SK-N-SH treated with all-trans-retinoic acid at 6 μM for 48 hours (cell line): ENCODE data around the gene TRIM13.

Experiments
- ATAC-seq: fragments of 200-7000 bp; cut with Tn5 transposase; 3 replicates; pipeline ENCODE4 v1.9.1; 2020; ENCODE audit warnings: mild to moderate bottlenecking, moderate library complexity
- ARNTL ChIP-seq: fragments of 450-650 bp; formaldehyde crosslinking; IDR thresholded peaks from 2 replicates; pipeline ENCODE4 v1.5.0; 2020; ENCODE audit warnings: low read depth, mild to moderate bottlenecking, moderate library complexity, borderline replicate concordance
- BACH2 ChIP-seq: fragments of 250-450 bp; sonication (Bioruptor Pico); IDR thresholded peaks from 2 replicates; pipeline ENCODE4 v1.9.0; 2021; ENCODE audit warnings: mild to moderate bottlenecking, borderline replicate concordance
- CSDC2 ChIP-seq: fragments of 250-450 bp; sonication (Bioruptor Pico); IDR thresholded peaks from 2 replicates; pipeline ENCODE4 v1.5.0; 2020; ENCODE audit warnings: mild to moderate bottlenecking, moderate library complexity
- ESRRG ChIP-seq: fragments of 250-450 bp; sonication (Bioruptor Pico); IDR thresholded peaks from 2 replicates; pipeline ENCODE4 v1.6.1; 2021; ENCODE audit warnings: mild to moderate bottlenecking
- ISL1 ChIP-seq: fragments of 250-450 bp; sonication (Bioruptor Pico); IDR thresholded peaks from 2 replicates; pipeline ENCODE4 v2.1.2; 2022; ENCODE audit warnings: mild to moderate bottlenecking, moderate library complexity
- OSR1 ChIP-seq: fragments of 250-450 bp; sonication (Bioruptor Pico); IDR thresholded peaks from 2 replicates; pipeline ENCODE4 v1.8.0; 2022; ENCODE audit warnings: moderate library complexity, mild to moderate bottlenecking, inconsistent platforms
- PPARA ChIP-seq: fragments of 250-450 bp; sonication (Bioruptor Pico); IDR thresholded peaks from 2 replicates; pipeline ENCODE4 v1.5.0; 2020; ENCODE audit warnings: mild to moderate bottlenecking, borderline replicate concordance
- RARB ChIP-seq: fragments of 250-450 bp; sonication (Bioruptor Pico); IDR thresholded peaks from 2 replicates; pipeline ENCODE4 v1.8.0; 2021; ENCODE audit warnings: mild to moderate bottlenecking, moderate library complexity
- SNAI2 ChIP-seq: fragments of 250-450 bp; sonication (Bioruptor Pico); IDR thresholded peaks from 2 replicates; pipeline ENCODE4 v1.5.0; 2020; ENCODE audit warnings: mild to moderate bottlenecking, moderate library complexity
- TOX ChIP-seq: fragments of 250-450 bp; sonication (Bioruptor Pico); IDR thresholded peaks from 2 replicates; pipeline ENCODE4 v1.8.0; 2021; ENCODE audit warnings: mild to moderate bottlenecking, moderate library complexity, borderline replicate concordance
- ZC3H10 ChIP-seq: fragments of 250-450 bp; sonication (Bioruptor Pico); IDR thresholded peaks from 2 replicates; pipeline ENCODE4 v1.5.1; 2021; ENCODE audit warnings: mild to moderate bottlenecking, moderate library complexity
- ZFP3 ChIP-seq: fragments of 250-450 bp; sonication (Bioruptor Pico); IDR thresholded peaks from 2 replicates; pipeline ENCODE4 v1.5.0; 2020; ENCODE audit warnings: mild to moderate bottlenecking, moderate library complexity
- ZFP30 ChIP-seq: fragments of 450-650 bp; formaldehyde crosslinking; IDR thresholded peaks from 2 replicates; pipeline ENCODE4 v1.5.0; 2022; ENCODE audit warnings: mild to moderate bottlenecking, moderate library complexity
- ZNF565 ChIP-seq: fragments of 450-650 bp; formaldehyde crosslinking; conservative IDR thresholded peaks from 2 replicates; pipeline ENCODE4 v1.5.0; 2020; ENCODE audit warnings: low read depth, mild to moderate bottlenecking, moderate library complexity
- ZNF70 ChIP-seq: fragments of 450-650 bp; formaldehyde crosslinking; IDR thresholded peaks from 2 replicates; pipeline ENCODE4 v1.5.0; 2020; ENCODE audit warnings: mild to moderate bottlenecking, moderate library complexity
- ZNF8 ChIP-seq: fragments of 450-650 bp; formaldehyde crosslinking; IDR thresholded peaks from 2 replicates; pipeline ENCODE4 v1.5.0; 2020; ENCODE audit warnings: mild to moderate bottlenecking, moderate library complexity
- TF ChIP-seq, protein P1 (sequence below): fragments of 250-450 bp; sonication (Bioruptor Pico); IDR thresholded peaks from 2 replicates; pipeline ENCODE4 v1.5.1; 2020; ENCODE audit warnings: low read depth, mild to moderate bottlenecking, moderate library complexity
- TF ChIP-seq, protein P2 (sequence below): fragments of 250-450 bp; sonication (Bioruptor Pico); IDR thresholded peaks from 2 replicates; pipeline ENCODE4 v1.5.0; 2020; ENCODE audit warnings: mild to moderate bottlenecking, moderate library complexity
- TF ChIP-seq, protein P3 (sequence below): fragments of 250-450 bp; sonication (Bioruptor Pico); IDR thresholded peaks from 2 replicates; pipeline ENCODE4 v1.5.1; 2021; ENCODE audit warnings: mild to moderate bottlenecking, moderate library complexity
- TF ChIP-seq, protein P4 (sequence below): fragments of 250-450 bp; sonication (Bioruptor Pico); IDR thresholded peaks from 2 replicates; pipeline ENCODE4 v1.8.0; 2021; ENCODE audit warnings: low read depth, mild to moderate bottlenecking, moderate library complexity, borderline replicate concordance

TRIM13 gene

DNA sequence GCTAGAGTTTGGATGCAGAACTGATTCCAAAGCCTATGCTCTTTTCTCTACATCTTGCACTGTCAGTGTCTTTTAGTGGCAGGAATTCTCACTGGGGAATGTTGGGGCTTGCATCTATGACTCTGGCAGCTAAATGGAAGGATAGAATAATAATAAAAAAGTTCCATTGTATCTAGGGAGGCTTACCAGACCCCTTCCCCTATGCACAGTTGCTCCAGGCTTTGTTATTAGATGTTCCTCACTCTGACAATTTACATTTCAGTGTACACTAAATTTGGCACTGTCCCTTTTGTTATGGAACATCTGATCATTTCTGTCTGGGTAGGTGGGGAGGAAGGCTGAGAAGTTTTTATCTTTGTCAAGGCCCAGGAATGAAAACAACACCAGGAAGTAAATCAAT lies 3.7 kb upstream of the TRIM13 start:
- TF ChIP-seq BACH2 (no peak), ARNTL (CRISPR knock-in tag) (no peak)
- TF ChIP-seq, protein P1, sequence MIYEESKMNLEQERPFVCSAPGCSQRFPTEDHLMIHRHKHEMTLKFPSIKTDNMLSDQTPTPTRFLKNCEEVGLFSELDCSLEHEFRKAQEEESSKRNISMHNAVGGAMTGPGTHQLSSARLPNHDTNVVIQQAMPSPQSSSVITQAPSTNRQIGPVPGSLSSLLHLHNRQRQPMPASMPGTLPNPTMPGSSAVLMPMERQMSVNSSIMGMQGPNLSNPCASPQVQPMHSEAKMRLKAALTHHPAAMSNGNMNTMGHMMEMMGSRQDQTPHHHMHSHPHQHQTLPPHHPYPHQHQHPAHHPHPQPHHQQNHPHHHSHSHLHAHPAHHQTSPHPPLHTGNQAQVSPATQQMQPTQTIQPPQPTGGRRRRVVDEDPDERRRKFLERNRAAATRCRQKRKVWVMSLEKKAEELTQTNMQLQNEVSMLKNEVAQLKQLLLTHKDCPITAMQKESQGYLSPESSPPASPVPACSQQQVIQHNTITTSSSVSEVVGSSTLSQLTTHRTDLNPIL (CRISPR knock-in tag), result no peak
- TF ChIP-seq, protein P2, sequence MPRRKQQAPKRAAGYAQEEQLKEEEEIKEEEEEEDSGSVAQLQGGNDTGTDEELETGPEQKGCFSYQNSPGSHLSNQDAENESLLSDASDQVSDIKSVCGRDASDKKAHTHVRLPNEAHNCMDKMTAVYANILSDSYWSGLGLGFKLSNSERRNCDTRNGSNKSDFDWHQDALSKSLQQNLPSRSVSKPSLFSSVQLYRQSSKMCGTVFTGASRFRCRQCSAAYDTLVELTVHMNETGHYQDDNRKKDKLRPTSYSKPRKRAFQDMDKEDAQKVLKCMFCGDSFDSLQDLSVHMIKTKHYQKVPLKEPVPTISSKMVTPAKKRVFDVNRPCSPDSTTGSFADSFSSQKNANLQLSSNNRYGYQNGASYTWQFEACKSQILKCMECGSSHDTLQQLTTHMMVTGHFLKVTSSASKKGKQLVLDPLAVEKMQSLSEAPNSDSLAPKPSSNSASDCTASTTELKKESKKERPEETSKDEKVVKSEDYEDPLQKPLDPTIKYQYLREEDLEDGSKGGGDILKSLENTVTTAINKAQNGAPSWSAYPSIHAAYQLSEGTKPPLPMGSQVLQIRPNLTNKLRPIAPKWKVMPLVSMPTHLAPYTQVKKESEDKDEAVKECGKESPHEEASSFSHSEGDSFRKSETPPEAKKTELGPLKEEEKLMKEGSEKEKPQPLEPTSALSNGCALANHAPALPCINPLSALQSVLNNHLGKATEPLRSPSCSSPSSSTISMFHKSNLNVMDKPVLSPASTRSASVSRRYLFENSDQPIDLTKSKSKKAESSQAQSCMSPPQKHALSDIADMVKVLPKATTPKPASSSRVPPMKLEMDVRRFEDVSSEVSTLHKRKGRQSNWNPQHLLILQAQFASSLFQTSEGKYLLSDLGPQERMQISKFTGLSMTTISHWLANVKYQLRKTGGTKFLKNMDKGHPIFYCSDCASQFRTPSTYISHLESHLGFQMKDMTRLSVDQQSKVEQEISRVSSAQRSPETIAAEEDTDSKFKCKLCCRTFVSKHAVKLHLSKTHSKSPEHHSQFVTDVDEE, result no peak
- TF ChIP-seq, all 23 proteins: peak for 0
- ATAC-seq, result no peak

DNA sequence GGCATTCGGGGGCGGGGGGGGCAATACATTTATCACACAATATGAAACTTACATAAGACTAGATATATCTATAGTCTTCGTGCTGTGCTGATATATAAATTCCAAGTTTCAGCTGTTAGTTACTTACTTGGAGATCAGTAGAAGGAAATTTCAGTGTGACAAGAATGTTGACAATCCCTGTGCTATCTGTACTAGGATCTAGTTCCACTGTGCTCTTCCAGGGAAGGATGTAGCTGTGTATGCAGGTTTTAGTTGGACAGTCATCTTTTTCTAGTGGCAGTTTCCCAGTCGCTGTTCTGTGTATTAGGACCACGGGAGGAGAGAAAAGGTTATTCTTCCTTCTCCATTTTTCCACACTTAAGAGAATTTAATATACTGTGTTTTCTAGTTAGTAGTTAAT lies 3.2 kb upstream of the TRIM13 start:
- no peak for TF ChIP-seq ZFP3 (CRISPR knock-in tag)
- no peak for TF ChIP-seq ARNTL (CRISPR knock-in tag)
- TF ChIP-seq ZFP30 (CRISPR knock-in tag), result no peak
- no peak for TF ChIP-seq ISL1 (CRISPR knock-in tag)
- TF ChIP-seq RARB (CRISPR knock-in tag), result no peak
- TF ChIP-seq ZC3H10 (CRISPR knock-in tag), result no peak
- TF ChIP-seq, protein P2, result no peak
- TF ChIP-seq, protein P3, sequence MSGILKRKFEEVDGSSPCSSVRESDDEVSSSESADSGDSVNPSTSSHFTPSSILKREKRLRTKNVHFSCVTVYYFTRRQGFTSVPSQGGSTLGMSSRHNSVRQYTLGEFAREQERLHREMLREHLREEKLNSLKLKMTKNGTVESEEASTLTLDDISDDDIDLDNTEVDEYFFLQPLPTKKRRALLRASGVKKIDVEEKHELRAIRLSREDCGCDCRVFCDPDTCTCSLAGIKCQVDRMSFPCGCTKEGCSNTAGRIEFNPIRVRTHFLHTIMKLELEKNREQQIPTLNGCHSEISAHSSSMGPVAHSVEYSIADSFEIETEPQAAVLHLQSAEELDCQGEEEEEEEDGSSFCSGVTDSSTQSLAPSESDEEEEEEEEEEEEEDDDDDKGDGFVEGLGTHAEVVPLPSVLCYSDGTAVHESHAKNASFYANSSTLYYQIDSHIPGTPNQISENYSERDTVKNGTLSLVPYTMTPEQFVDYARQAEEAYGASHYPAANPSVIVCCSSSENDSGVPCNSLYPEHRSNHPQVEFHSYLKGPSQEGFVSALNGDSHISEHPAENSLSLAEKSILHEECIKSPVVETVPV (CRISPR knock-in tag), result no peak
- TF ChIP-seq, protein P4, sequence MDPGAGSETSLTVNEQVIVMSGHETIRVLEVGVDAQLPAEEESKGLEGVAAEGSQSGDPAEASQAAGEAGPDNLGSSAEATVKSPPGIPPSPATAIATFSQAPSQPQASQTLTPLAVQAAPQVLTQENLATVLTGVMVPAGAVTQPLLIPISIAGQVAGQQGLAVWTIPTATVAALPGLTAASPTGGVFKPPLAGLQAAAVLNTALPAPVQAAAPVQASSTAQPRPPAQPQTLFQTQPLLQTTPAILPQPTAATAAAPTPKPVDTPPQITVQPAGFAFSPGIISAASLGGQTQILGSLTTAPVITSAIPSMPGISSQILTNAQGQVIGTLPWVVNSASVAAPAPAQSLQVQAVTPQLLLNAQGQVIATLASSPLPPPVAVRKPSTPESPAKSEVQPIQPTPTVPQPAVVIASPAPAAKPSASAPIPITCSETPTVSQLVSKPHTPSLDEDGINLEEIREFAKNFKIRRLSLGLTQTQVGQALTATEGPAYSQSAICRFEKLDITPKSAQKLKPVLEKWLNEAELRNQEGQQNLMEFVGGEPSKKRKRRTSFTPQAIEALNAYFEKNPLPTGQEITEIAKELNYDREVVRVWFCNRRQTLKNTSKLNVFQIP (CRISPR knock-in tag), result no peak
- no peak for TF ChIP-seq CSDC2
- TF ChIP-seq SNAI2 (CRISPR knock-in tag), result no peak
- no peak for TF ChIP-seq ZNF70
- TF ChIP-seq ZNF8, result no peak
- no peak for TF ChIP-seq BACH2
- TF ChIP-seq, all 23 proteins: peak for 0
- no peak for ATAC-seq

DNA sequence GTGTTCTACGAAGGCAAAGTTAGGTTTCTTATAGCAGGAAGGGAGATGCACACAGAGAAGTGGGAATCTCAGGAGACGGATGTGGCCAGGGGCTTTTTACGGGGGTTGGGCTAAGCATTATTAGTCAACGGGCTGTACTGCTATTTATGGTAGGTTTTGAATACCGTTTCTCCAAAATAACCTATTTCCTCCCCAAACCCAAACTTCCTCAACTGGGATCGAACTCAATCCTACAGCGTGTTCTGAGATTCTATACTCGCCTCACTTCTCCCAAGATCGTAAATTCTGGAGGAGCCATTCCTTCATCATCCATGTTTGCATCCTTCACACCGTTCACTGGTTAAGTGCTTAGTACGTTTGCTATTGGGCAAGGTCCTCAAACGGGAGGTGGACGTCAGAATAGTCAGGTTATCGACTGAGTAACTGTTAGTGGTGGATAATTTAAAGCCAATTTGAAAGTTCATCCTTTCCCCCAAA lies 1.2 kb upstream of the TRIM13 start:
- ATAC-seq, result no peak
- TF ChIP-seq OSR1 (CRISPR knock-in tag), result no peak
- TF ChIP-seq PPARA (CRISPR knock-in tag), result no peak
- TF ChIP-seq ESRRG, result no peak
- TF ChIP-seq, protein P2, result no peak
- no peak for TF ChIP-seq ZNF8
- no peak for TF ChIP-seq TOX
- TF ChIP-seq, protein P1 (CRISPR knock-in tag), result no peak
- TF ChIP-seq ZNF565 (CRISPR knock-in tag), result no peak
- TF ChIP-seq RARB (CRISPR knock-in tag), result no peak
